Measurements from ENCODE around the gene FBXL17.

GRCh38 chr5:108115673-108116072 lies 266.2 kb downstream of the FBXL17 start:
- TF ChIP-seq POLR2A (IDR thresholded peaks at IDR 0.05): no peak
- TF ChIP-seq CTCF (IDR thresholded peaks at IDR 0.05): no peak

Data from breast epithelium (tissue), 3 donors.